Left cardiac atrium (tissue), 4 donors: ENCODE data around the gene RBM47. TPM values are rescaled to one million over a fixed set of nuclear protein-coding genes. Genes with fewer than 3 reads are reported as not detected.
"Not testable (repeated sequence)": the region's sequence is repeated elsewhere in the genome, so short reads cannot be mapped to it uniquely, and the experiment has no call there.

Experiments
- ATAC-seq, 2 donors: fragments of 200-7000 bp; cut with Tn5 transposase; one replicate each; pipeline ENCODE4 v1.9.1; 2020; ENCODE audit warnings: mild to moderate bottlenecking in 2 of 2, moderate library complexity in 2 of 2
- DNase-seq: peaks from one replicate; pipeline ENCODE4 v3.0.0-alpha.2; 2020
- intact Hi-C, 2 donors: fragments of 100-400 bp; cut with DNase I; formaldehyde crosslinking; loops; one replicate each; pipeline versions ENCODE4 v1.14.1 to v1.15.1; 2022 to 2023
- long read RNA-seq: library from polyadenylated mRNA; unstranded; transcript quantifications from one replicate; pipeline ENCODE4 v2.0.0, GENCODE V29; 2021
- total RNA-seq, 2 donors: library from RNA; stranded (reverse); fragmentation: NEBNext Ultra II Directional; extraction: Animal tissue kit (Norgen Biotek cat#: 25700); gene quantifications; one replicate each; pipeline ENCODE4 v1.2.1, GENCODE V29; 2021
- donor health status: DM: no; HTN: yes; CAD: no.
- donor health status: DM: no; HTN: yes; CAD: no; lungs with severe emphysema.
- donor health status: DM: yes; HTN: yes; CAD: no.
- donor health status: Dilated cardiomyopathy.

RBM47 gene
- 10 to 100 TPM in 1 of 2 donors, 1 to 10 TPM in 1; 9.6 to 10.8 TPM for total RNA-seq
- long read RNA-seq, partial matches to known transcripts = 0 of 3 reads
- long read RNA-seq, other reads (novel, unspliced or antisense) = 3 of 3 reads

GRCh38 chr4:40629401-40630334, at the start of gene RBM47:
TSS of gene RBM47 (minus strand) at chr4:40629864. CDS start at chr4:40438893, 190,971 bp downstream.
- intact Hi-C loops = no loop called here
- DNase-seq (peak; percentile 73), ATAC-seq (peak; percentile 87 to 95)

DNA sequence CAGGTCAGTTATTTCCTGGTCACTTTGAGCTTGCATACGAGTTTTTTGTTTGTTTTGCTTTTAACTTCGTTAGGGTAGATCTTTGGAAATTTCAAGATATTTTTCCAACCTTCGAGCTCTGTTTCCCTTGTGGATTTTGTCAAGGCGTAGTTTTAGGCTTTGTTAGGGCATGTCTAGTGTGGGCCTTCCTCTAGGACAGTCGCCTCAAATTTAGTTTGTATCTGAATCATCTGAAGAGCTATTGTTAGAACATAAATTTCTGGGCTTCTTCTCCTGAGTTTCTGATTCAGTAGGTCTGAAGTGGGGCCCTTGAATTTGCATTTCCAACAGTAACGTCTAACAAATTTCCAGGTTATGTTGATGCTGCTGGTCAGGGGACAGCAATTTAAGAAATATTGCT, 48.8 kb upstream of the RBM47 start:
- no peak for DNase-seq
- intact Hi-C loops = no loop called here

DNA sequence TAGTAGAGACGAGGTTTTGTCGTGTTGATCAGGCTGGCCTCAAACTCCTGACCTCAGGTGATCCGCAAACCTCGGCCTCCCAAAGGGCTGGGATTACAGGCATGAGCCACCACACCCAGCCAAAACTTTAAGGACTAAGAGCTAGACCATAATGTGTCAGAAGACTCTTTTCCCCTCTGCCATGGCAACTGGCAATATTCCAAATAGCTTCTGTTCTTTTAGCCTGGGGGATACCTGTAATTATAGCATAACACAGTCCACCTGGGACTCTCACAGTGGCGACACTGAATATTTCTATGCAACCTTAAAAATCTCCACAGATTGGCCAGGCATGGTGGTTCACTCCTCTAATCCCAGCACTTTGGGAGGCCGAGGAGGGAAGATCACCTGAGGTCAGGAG, 45.5 kb upstream of the RBM47 start:
- intact Hi-C loops = no loop called here
- DNase-seq (no peak), ATAC-seq (no peak)

More for the DNA sequence above, 48.8 kb upstream of the RBM47 start:
- ATAC-seq = no peak

DNA sequence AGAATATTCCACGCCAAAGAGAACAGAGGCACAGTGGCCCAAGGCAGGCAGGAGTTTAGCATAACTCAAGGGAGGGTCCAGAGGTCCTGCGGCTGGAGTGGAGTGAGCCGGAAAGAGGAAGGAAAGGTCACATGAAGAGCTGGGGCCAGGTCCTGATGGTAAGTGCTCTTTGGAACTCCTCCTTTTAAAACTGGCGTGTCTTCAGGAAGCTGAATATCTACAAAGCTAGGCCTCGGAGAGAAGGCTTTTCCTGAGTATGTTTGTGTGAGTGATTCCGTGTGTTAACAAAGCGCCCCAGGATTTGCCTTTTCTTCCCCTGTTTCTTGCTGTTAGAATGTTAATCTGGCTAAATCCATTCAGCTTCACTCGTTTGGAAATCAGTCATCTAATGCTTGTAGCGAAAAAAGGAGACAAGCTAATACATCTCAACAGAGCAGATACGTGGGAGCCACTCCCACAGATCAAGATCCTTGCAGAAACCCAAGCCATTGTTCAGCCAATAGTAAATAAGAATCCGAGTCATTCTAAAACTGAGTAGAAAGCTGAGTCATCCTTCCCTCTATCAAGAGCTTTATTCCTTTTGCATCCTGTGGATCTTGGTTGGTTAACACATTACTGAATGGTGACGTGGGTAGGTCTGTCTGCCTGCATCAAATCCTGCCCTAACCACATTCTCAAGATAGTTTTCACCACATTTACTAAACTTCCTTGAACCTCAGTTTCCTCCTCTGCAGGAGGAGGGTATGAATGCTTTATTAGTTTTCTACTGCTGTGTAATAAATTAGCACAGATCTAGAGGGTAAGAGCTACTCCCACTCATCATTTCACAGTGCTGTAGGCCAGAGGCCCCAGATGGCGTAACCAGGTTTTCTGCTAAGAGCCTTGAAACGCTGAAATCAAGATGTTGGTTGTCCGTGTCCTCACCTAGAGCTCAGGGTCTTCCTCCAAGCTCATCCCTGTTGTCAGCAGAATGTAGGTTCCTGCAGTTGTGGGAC, 43.2 kb upstream of the RBM47 start:
- ATAC-seq (peak; percentile 71 to 94), DNase-seq (no peak)
- intact Hi-C loops = no loop called here

DNA sequence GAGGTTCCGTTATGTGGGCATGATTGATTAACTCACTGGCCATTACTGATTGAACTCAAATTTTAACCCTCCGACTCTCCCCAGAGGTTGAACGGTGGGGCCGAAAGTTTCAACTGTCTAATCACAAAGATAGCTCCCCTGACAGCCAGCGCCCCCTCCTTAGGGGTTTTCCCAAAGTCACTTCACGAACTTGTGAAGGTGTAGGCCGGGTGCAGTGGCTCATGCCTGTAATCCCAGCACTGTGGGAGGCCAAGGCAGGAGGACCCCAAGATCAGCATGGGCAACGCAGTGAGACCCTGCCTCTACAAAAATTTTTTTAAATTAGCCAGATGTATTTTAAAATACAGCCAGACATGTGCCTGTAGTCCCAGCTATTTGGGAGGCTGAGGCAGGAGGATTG, 39.8 kb upstream of the RBM47 start:
- no peak for ATAC-seq
- intact Hi-C loops = no loop called here
- DNase-seq = no peak

GRCh38 chr4:40665842-40666241, 36.2 kb upstream of the RBM47 start:
- ATAC-seq (no peak), DNase-seq (no peak)
- intact Hi-C loops = no loop called here

- intact Hi-C loops = no loop called here
- ATAC-seq (no peak), DNase-seq (no peak)
Observed at GRCh38 chr4:40662962-40663604, 33.4 kb upstream of the RBM47 start.

- intact Hi-C loops = no loop called here
- DNase-seq (no peak), ATAC-seq (no peak)
Observed at GRCh38 chr4:40661803-40662202, 32.1 kb upstream of the RBM47 start.

DNA sequence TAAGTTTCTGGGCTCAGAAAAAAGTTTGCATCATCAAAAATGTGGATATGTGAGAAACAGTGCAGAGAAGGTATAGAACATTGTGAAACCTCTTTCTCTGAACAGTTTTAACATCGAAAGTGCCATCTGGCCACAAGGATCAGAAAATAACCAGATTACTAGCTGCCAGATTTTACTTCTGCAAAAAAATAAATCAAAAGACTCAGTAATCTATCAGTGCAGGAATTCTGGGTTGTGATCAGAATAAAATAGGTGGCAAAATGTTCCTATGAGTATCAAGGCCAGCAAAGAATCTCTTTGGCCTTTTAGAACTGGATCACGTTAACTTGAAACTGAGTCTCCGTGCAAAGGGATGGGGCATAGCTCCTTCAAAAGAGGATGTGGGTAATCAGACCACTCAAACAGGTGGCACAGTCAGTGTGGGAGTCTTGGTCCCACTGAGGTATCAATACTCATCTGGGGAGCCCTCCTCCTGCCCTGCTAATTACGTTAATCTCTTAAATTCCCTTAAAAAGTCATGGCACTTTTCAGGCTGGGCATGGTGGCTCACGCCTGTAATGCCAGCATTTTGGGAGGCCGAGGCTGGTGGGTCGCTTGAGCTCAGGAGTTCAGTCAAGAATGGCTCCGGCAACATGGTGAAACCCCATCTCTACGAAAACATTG, 26.7 kb upstream of the RBM47 start:
- ATAC-seq = no peak
- DNase-seq = no peak
- intact Hi-C loops = no loop called here

DNA sequence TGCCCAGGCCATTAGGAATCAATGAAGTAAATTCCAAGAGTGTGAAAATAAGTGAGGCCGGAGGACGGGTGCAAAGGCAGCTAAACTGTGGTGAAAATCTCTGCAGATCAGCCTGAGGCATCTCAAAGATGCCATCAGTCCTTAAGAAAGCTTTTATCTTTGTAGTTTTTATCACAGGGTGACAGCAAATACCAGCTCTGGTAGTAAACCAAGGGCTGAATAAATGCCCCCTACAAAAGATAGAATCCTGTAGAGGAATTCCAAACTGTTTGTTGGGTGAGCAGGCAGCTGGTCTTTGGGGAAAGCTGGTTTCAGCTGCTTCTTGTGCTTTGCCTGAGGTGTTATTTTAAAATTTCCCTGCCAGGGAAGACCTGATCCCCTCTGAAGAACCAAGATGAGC, 21.6 kb upstream of the RBM47 start:
- DNase-seq = no peak
- intact Hi-C loops = no loop called here
- ATAC-seq = no peak

GRCh38 chr4:40649321-40649720, 19.7 kb upstream of the RBM47 start:
- DNase-seq (no peak), ATAC-seq (no peak)
- intact Hi-C loops = no loop called here

GRCh38 chr4:40648742-40649281, 19.1 kb upstream of the RBM47 start:
- intact Hi-C loops = no loop called here
- DNase-seq = peak; percentile 58
- ATAC-seq = peak; percentile 34 to 76

- no peak for DNase-seq
- intact Hi-C loops = no loop called here
- no peak for ATAC-seq
Observed at GRCh38 chr4:40648131-40648530, 18.5 kb upstream of the RBM47 start.

DNA sequence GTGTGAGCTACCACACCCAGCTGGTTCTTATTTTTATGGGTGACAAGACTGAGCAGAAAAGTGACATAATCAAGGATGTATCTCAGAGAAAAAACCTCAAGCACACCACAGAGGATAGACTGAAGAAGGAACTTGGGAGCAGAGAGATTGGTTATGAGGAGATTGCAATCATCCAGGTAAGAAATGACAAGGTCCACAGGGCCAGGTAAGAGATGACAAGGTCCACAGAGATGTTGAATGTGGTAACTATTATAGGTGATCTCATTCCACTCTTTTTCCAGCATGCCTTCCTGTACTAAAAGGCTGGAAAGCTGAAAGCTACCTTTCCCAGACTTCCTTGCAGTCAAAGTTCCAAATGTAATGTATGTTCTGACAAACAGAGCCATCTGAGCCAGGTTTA, 15.9 kb upstream of the RBM47 start:
- intact Hi-C loops = no loop called here
- ATAC-seq (no peak), DNase-seq (no peak)

DNA sequence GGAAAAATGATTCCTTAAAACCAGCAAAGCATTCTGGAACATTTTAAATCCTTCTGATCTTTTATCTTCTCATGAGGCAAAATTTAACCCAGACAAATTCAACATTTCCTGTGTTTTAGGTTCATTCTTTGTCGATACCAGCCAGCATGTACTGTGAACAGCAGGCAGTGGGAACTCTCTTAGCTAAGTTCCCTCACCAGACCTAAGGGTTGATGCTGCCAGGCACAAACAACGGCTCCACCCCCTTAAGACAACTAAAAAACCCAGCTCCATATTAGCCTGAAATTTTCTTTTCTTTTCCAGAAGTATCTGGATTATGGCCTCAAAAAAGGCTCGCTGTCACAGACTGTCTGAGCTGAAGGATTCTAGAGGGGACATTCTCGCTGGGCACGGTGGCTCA, 2.4 kb upstream of the RBM47 start:
- no peak for ATAC-seq
- intact Hi-C loops = no loop called here
- DNase-seq = no peak

GRCh38 chr4:40630335-40631021, 814 bp upstream of the RBM47 start:
- DNase-seq = peak; percentile 38
- ATAC-seq = peak; percentile 34 to 63
- intact Hi-C loops = no loop called here

- DNase-seq (no peak), ATAC-seq (no peak)
- intact Hi-C loops = no loop called here
Observed at GRCh38 chr4:40628888-40629287, 776 bp downstream of the RBM47 start.

- ATAC-seq, DNase-seq, intact Hi-C loops: not testable (repeated sequence)
Observed at GRCh38 chr4:40628407-40628806, 1.3 kb downstream of the RBM47 start.
